Fibroblast of lung (primary cell): Measurements from ENCODE around the gene SCRN2. TPM values are rescaled to one million over a fixed set of nuclear protein-coding genes. Genes with fewer than 3 reads are reported as not detected.

Experiments used
- DNase-seq, 2 donors: peaks; one replicate each; pipeline versions ENCODE4 v3.0.0 to v3.0.0-alpha.2; 2010; ENCODE audit warnings: low read depth in 2 of 2
- H2AFZ ChIP-seq: 2 replicates; pipeline ENCODE4 v1.5.1; 2012; ENCODE audit warnings: low read length, control low read depth, inconsistent platforms
- H3K27ac ChIP-seq: 2 replicates; pipeline ENCODE4 v1.5.1; 2011; ENCODE audit warnings: low read length, control low read depth; ENCODE audit not compliant: insufficient read depth
- H3K27me3 ChIP-seq: 2 replicates; pipeline ENCODE4 v1.5.1; 2011; ENCODE audit warnings: mild to moderate bottlenecking, low read length; ENCODE audit not compliant: control insufficient read depth, insufficient read depth
- H3K36me3 ChIP-seq: 2 replicates; pipeline ENCODE4 v1.5.1; 2011; ENCODE audit warnings: low read length; ENCODE audit not compliant: control insufficient read depth, insufficient read depth
- H3K4me1 ChIP-seq: 2 replicates; pipeline ENCODE4 v1.5.1; 2011; ENCODE audit warnings: low read length; ENCODE audit not compliant: control insufficient read depth, insufficient read depth; ENCODE audit errors: extremely low read depth
- H3K4me2 ChIP-seq: 2 replicates; pipeline ENCODE4 v1.5.1; 2011; ENCODE audit warnings: low read length, control low read depth; ENCODE audit not compliant: insufficient read depth; ENCODE audit errors: extremely low read depth
- H3K4me3 ChIP-seq, 4 experiments: fragments of 200-600 bp in 1 of 4; sonication (generic) in 1 of 4; replicated peaks in 1 of 4; 2 replicates each; pipeline ENCODE4 v1.5.1; 2011 to 2016; ENCODE audit warnings: low read length in 4 of 4, low read depth in 3 of 4, mild to moderate bottlenecking in 3 of 4, control low read depth in 2 of 4, inconsistent platforms in 1 of 4, mixed read lengths in 1 of 4; ENCODE audit not compliant: insufficient read depth in 1 of 4; ENCODE audit errors: control extremely low read depth in 1 of 4
- H3K79me2 ChIP-seq: 2 replicates; pipeline ENCODE4 v1.5.1; 2012; ENCODE audit warnings: mild to moderate bottlenecking, low read length, inconsistent platforms; ENCODE audit not compliant: control insufficient read depth, insufficient read depth
- H3K9ac ChIP-seq: 2 replicates; pipeline ENCODE4 v1.5.1; 2011; ENCODE audit warnings: mild to moderate bottlenecking, low read length, control low read depth; ENCODE audit not compliant: insufficient read depth
- H3K9me3 ChIP-seq: 2 replicates; pipeline ENCODE4 v1.5.1; 2012; ENCODE audit warnings: low read depth, low read length; ENCODE audit not compliant: control insufficient read depth, insufficient read depth
- H4K20me1 ChIP-seq: 2 replicates; pipeline ENCODE4 v1.5.1; 2011; ENCODE audit warnings: low read length; ENCODE audit not compliant: control insufficient read depth, insufficient read depth; ENCODE audit errors: extremely low read depth
- CTCF ChIP-seq, 2 donors: IDR thresholded peaks in 1 of 2; conservative IDR thresholded peaks in 1 of 2; 1 replicate in 1 of 2; 2 replicates in 1 of 2; pipeline ENCODE4 v1.5.1; 2011 to 2012; ENCODE audit warnings: low read length in 2 of 2, control low read depth in 1 of 2, inconsistent platforms in 1 of 2, low read depth in 1 of 2, mild to moderate bottlenecking in 1 of 2
- EZH2 ChIP-seq: IDR thresholded peaks from 2 replicates; pipeline ENCODE4 v1.5.1; 2012; ENCODE audit warnings: low read length, control low read depth, mild to moderate bottlenecking; ENCODE audit errors: missing control alignments
- polyA plus RNA-seq, 2 donors: library from polyadenylated mRNA; depleted of rRNA in 1 of 2; stranded (reverse) in 1 of 2; unstranded in 1 of 2; fragments of >200 nt; gene quantifications; 2 replicates each; pipeline ENCODE4 v1.2.1, GENCODE V29; 2011 to 2012; ENCODE audit warnings: missing spikeins in 1 of 2
- total RNA-seq: library from RNA; depleted of rRNA; stranded (reverse); fragments of >200 nt; gene quantifications from 2 replicates; pipeline ENCODE4 v1.2.1, GENCODE V29; 2014

SCRN2 gene
- total and polyA plus RNA-seq, 2 donors (not counting 1 experiment from before 2014, with no cell fraction given): 10.6 to 40.8 TPM

- H3K4me2 ChIP-seq: no peak overlapping the region
- TF ChIP-seq CTCF (conservative IDR thresholded peaks at IDR 0.05 in 1 of 2, IDR thresholded peaks at IDR 0.05 in 1 of 2; ENCODE audit: low read depth in 1 of 2, low read length in 2 of 2): no peak
- H4K20me1 ChIP-seq: no peaks in the 10 kb centered on the region
- H2AFZ ChIP-seq: no peak overlapping the region
- H3K79me2 ChIP-seq: no peaks in the 10 kb centered on the region
- no peaks in the 10 kb centered on the region for H3K9me3 ChIP-seq
- DNase-seq: no peak
- H3K4me3 ChIP-seq: no peak overlapping the region
- H3K4me1 ChIP-seq: no peaks in the 10 kb centered on the region
- H3K27ac ChIP-seq: no peak overlapping the region
- peaks cover 43% of the 10 kb centered on the region for H3K27me3 ChIP-seq
- no peaks in the 10 kb centered on the region for H3K36me3 ChIP-seq
- no peak overlapping the region for H3K9ac ChIP-seq
These were observed 15.8 kb upstream of the SCRN2 start for GRCh38 chr17:47856830-47857229.

GRCh38 chr17:47855737-47856136, 14.7 kb upstream of the SCRN2 start:
- no peaks in the 10 kb centered on the region for H4K20me1 ChIP-seq
- H3K9me3 ChIP-seq: no peaks in the 10 kb centered on the region
- no peak overlapping the region for H3K9ac ChIP-seq
- no peak overlapping the region for H3K4me3 ChIP-seq
- H3K4me2 ChIP-seq: no peak overlapping the region
- H3K27ac ChIP-seq: no peak overlapping the region
- DNase-seq: no peak
- no peak for TF ChIP-seq CTCF (conservative IDR thresholded peaks at IDR 0.05 in 1 of 2, IDR thresholded peaks at IDR 0.05 in 1 of 2; ENCODE audit: low read depth in 1 of 2, low read length in 2 of 2)
- no peak overlapping the region for H2AFZ ChIP-seq
- no peaks in the 10 kb centered on the region for H3K36me3 ChIP-seq
- H3K79me2 ChIP-seq: no peaks in the 10 kb centered on the region
- peaks cover 46% of the 10 kb centered on the region for H3K27me3 ChIP-seq
- H3K4me1 ChIP-seq: peaks cover 2% of the 10 kb centered on the region

- Histone ChIP-seq H3K79me2 (no peaks in the 10 kb centered on the region), H3K4me2 (no peak overlapping the region), H3K9me3 (no peaks in the 10 kb centered on the region), H3K27me3 (peaks cover 43% of the 10 kb centered on the region), H2AFZ (no peak overlapping the region), H3K9ac (no peak overlapping the region), H3K4me1 (peaks cover 2% of the 10 kb centered on the region), H3K27ac (no peak overlapping the region), H3K4me3 (no peak overlapping the region), H3K36me3 (no peaks in the 10 kb centered on the region), H4K20me1 (no peaks in the 10 kb centered on the region)
- TF ChIP-seq CTCF (conservative IDR thresholded peaks at IDR 0.05 in 1 of 2, IDR thresholded peaks at IDR 0.05 in 1 of 2; ENCODE audit: low read depth in 1 of 2, low read length in 2 of 2) (no peak), EZH2 (no peak)
- no peak for DNase-seq
These were observed 12.5 kb upstream of the SCRN2 start for GRCh38 chr17:47853616-47854015.
